Breast epithelium (tissue), 3 donors: ENCODE measurements around the gene FTL.

ENCODE experiments used
- CTCF ChIP-seq, 3 donors: fragments of 450-650 bp; IDR thresholded peaks; one replicate each; pipeline ENCODE4 v1.5.1; 2016 to 2017; ENCODE audit warnings: antibody characterized with exemption in 3 of 3, mild to moderate bottlenecking in 3 of 3, moderate library complexity in 3 of 3
- POLR2A ChIP-seq: fragments of 450-650 bp; IDR thresholded peaks from one replicate; pipeline ENCODE4 v1.6.1; 2016; ENCODE audit warnings: antibody characterized with exemption, mild to moderate bottlenecking, moderate library complexity
- POLR2AphosphoS5 ChIP-seq, 3 donors: sonication (generic); formaldehyde crosslinking; IDR thresholded peaks; one replicate each; pipeline ENCODE4 v1.6.1; 2017; ENCODE audit warnings: antibody characterized with exemption in 3 of 3

GRCh38 chr19:48954595-48955307, 10.4 kb upstream of the FTL start, which contains the start of gene BAX:
- TF ChIP-seq CTCF (IDR thresholded peaks at IDR 0.05) (no peak), POLR2A (no peak), POLR2AphosphoS5 (IDR thresholded peaks at IDR 0.05) (peak; percentile 75 to 94 (median 85))
